OCI-LY3 (cell line): Measurements from ENCODE around the gene JAZF1.

Experiments used
- H2AFZ ChIP-seq: fragments of 200-600, 300-600 bp; shearing (Covaris generic); 2 replicates; pipeline ENCODE4 v1.6.0; 2014; ENCODE audit warnings: antibody characterized with exemption, low read depth, low read length
- H3K27ac ChIP-seq: fragments of 200-600, 300-600 bp; sonication (generic); 2 replicates; pipeline ENCODE4 v1.5.1; 2014; ENCODE audit warnings: mild to moderate bottlenecking, low read length, moderate library complexity, mixed read lengths
- H3K27me3 ChIP-seq: fragments of 200-600, 300-600 bp; sonication (generic); 2 replicates; pipeline ENCODE4 v1.6.1; 2014; ENCODE audit warnings: low read depth, low read length, mixed read lengths
- H3K36me3 ChIP-seq: fragments of 200-600, 300-600 bp; sonication (generic); replicated peaks from 2 replicates; pipeline ENCODE3; 2014; ENCODE audit warnings: low read depth, low read length, mixed read lengths
- H3K4me1 ChIP-seq: fragments of 300-600, 200-600 bp; sonication (generic); 2 replicates; pipeline ENCODE4 v1.6.1; 2014; ENCODE audit warnings: low read length, mixed read lengths
- H3K4me2 ChIP-seq: fragments of 200-600, 300-600 bp; sonication (generic); 2 replicates; pipeline ENCODE4 v1.6.1; 2014; ENCODE audit warnings: low read length, mixed read lengths
- H3K4me3 ChIP-seq: fragments of 300-600, 200-600 bp; sonication (generic); 2 replicates; pipeline ENCODE4 v1.5.1; 2014; ENCODE audit warnings: antibody characterized with exemption, mild to moderate bottlenecking, low read length, moderate library complexity
- H3K79me2 ChIP-seq: fragments of 300-600, 200-600 bp; shearing (Covaris generic); 2 replicates; pipeline ENCODE4 v1.6.1; 2014; ENCODE audit warnings: mild to moderate bottlenecking, low read length, mixed read lengths
- H3K9ac ChIP-seq: fragments of 300-600, 200-600 bp; shearing (Covaris generic); 2 replicates; pipeline ENCODE4 v1.6.0; 2014; ENCODE audit warnings: mild to moderate bottlenecking, low read length, moderate library complexity
- H3K9me3 ChIP-seq: fragments of 200-600, 300-600 bp; shearing (Covaris generic); 2 replicates; pipeline ENCODE4 v1.6.1; 2014; ENCODE audit warnings: low read length, mixed read lengths; ENCODE audit not compliant: insufficient read depth
- H4K20me1 ChIP-seq: fragments of 200-600, 300-600 bp; sonication (generic); 2 replicates; pipeline ENCODE4 v1.6.1; 2016; ENCODE audit warnings: low read length, mixed read lengths; ENCODE audit not compliant: insufficient read depth
- CTCF ChIP-seq: fragments of 200-600, 300-600 bp; sonication (generic); IDR thresholded peaks from 2 replicates; pipeline ENCODE4 v1.5.1; 2014; ENCODE audit warnings: antibody characterized with exemption, low read length, low read depth
- EZH2phosphoT487 ChIP-seq: fragments of 200-600 bp; shearing (Covaris generic); IDR thresholded peaks from 2 replicates; pipeline ENCODE4 v1.6.1; 2018; ENCODE audit warnings: antibody characterized with exemption, mixed run types, low read depth

The JAZF1 gene

GRCh38 chr7:27964820-27965219 is 215.8 kb downstream of the JAZF1 start:
- no peak overlapping the region for H3K4me3 ChIP-seq
- peaks cover 2% of the 10 kb centered on the region; the same call in 1 of the 2 replicates for H3K27me3 ChIP-seq
- H3K9ac ChIP-seq = no peak overlapping the region
- H4K20me1 ChIP-seq = no peaks in the 10 kb centered on the region; the same call in 1 of the 2 replicates
- no peak overlapping the region for H2AFZ ChIP-seq
- H3K36me3 ChIP-seq = no peaks in the 10 kb centered on the region
- H3K4me1 ChIP-seq = peaks cover 5% of the 10 kb centered on the region; the same call in 1 of the 2 replicates
- TF ChIP-seq CTCF (no peak), EZH2phosphoT487 (no peak)
- no peaks in the 10 kb centered on the region for H3K79me2 ChIP-seq
- no peak overlapping the region for H3K4me2 ChIP-seq
- H3K9me3 ChIP-seq = no peaks in the 10 kb centered on the region
- H3K27ac ChIP-seq = no peak overlapping the region

GRCh38 chr7:27963056-27963455 is 217.5 kb downstream of the JAZF1 start:
- Histone ChIP-seq H3K4me2 (no peak overlapping the region), H2AFZ (no peak overlapping the region), H3K9me3 (no peaks in the 10 kb centered on the region), H3K27ac (no peak overlapping the region), H3K4me3 (no peak overlapping the region), H3K27me3 (peaks cover 2% of the 10 kb centered on the region; the same call in 1 of the 2 replicates), H3K79me2 (no peaks in the 10 kb centered on the region), H4K20me1 (no peaks in the 10 kb centered on the region; the same call in 1 of the 2 replicates), H3K36me3 (no peaks in the 10 kb centered on the region), H3K4me1 (peaks cover 5% of the 10 kb centered on the region; the same call in 1 of the 2 replicates), H3K9ac (no peak overlapping the region)
- TF ChIP-seq EZH2phosphoT487 = no peak
- no peak for TF ChIP-seq CTCF

- no peaks in the 10 kb centered on the region; the same call in 1 of the 2 replicates for H4K20me1 ChIP-seq
These were observed 218.3 kb downstream of the JAZF1 start for GRCh38 chr7:27962273-27962672.

GRCh38 chr7:27961255-27961654 is 219.3 kb downstream of the JAZF1 start:
- Histone ChIP-seq H3K27ac (no peak overlapping the region), H3K9me3 (no peaks in the 10 kb centered on the region), H3K9ac (no peak overlapping the region), H3K4me2 (no peak overlapping the region), H2AFZ (no peak overlapping the region), H3K36me3 (no peaks in the 10 kb centered on the region), H3K79me2 (no peaks in the 10 kb centered on the region), H3K27me3 (peaks cover 2% of the 10 kb centered on the region; the same call in 1 of the 2 replicates), H3K4me3 (no peak overlapping the region), H3K4me1 (peaks cover 2% of the 10 kb centered on the region; the same call in 1 of the 2 replicates), H4K20me1 (no peaks in the 10 kb centered on the region; the same call in 1 of the 2 replicates)
- TF ChIP-seq EZH2phosphoT487 (no peak), CTCF (no peak)

More at GRCh38 chr7:27962273-27962672, 218.3 kb downstream of the JAZF1 start:
- H3K27ac ChIP-seq = no peak overlapping the region
- H3K36me3 ChIP-seq = no peaks in the 10 kb centered on the region
- no peaks in the 10 kb centered on the region for H3K79me2 ChIP-seq
- no peak overlapping the region for H3K4me3 ChIP-seq
- peaks cover 5% of the 10 kb centered on the region; the same call in 1 of the 2 replicates for H3K4me1 ChIP-seq
- H3K9me3 ChIP-seq = no peaks in the 10 kb centered on the region
- H3K27me3 ChIP-seq = peaks cover 2% of the 10 kb centered on the region; the same call in 1 of the 2 replicates
- H3K4me2 ChIP-seq = no peak overlapping the region
- TF ChIP-seq EZH2phosphoT487 (no peak), CTCF (no peak)
- H2AFZ ChIP-seq = no peak overlapping the region
- H3K9ac ChIP-seq = no peak overlapping the region
